ENCODE measurements around the gene OPCML. TPM values are rescaled to one million over a fixed set of nuclear protein-coding genes. Genes with fewer than 3 reads are reported as not detected.

The OPCML gene
- total and polyA plus RNA-seq, 4 donors: under 0.01 to 0.01 TPM; not detected in 2

GRCh38 chr11:132451942-132452601, 1080.2 kb downstream of the OPCML start:
- Histone ChIP-seq H3K36me3 (ENCODE audit: control insufficient read depth in 4 of 4, insufficient read depth in 3 of 4, low read depth in 1 of 4, low read length in 3 of 4) (no peaks in the 10 kb centered on the region), H3K27ac (ENCODE audit: low read depth in 1 of 2, low read length in 2 of 2) (no peak overlapping the region)
- DNase-seq (ENCODE audit: low spot score): no peak

More at GRCh38 chr11:132451942-132452601, 1080.2 kb downstream of the OPCML start:
- Histone ChIP-seq H3K4me3 (ENCODE audit: low read depth in 1 of 3, low read length in 3 of 3) (no peak overlapping the region), H3K27me3 (ENCODE audit: control insufficient read depth in 4 of 4, insufficient read depth in 4 of 4, low read length in 3 of 4) (no peaks in the 10 kb centered on the region), H3K4me1 (ENCODE audit: control insufficient read depth in 4 of 4, insufficient read depth in 4 of 4, low read length in 3 of 4) (no peaks in the 10 kb centered on the region), H3K9ac (ENCODE audit: low read depth in 1 of 2, low read length in 2 of 2) (no peak overlapping the region), H3K9me3 (ENCODE audit: control insufficient read depth in 4 of 4, low read length in 3 of 4) (no peaks in the 10 kb centered on the region)
- 75% methylated on average over 7 of the region's 7 CpGs for WGBS
- TF ChIP-seq FOXA1 (IDR thresholded peaks at IDR 0.05) (no peak), SP1 (IDR thresholded peaks at IDR 0.05) (no peak), FOXA2 (IDR thresholded peaks at IDR 0.05) (no peak), GABPA (IDR thresholded peaks at IDR 0.05 in 1 of 2, conservative IDR thresholded peaks at IDR 0.05 in 1 of 2) (no peak), RXRA (IDR thresholded peaks at IDR 0.05) (no peak), TAF1 (conservative IDR thresholded peaks at IDR 0.05) (no peak), EGR1 (IDR thresholded peaks at IDR 0.05; ENCODE audit: low read depth in 2 of 2) (no peak), CTCF (IDR thresholded peaks at IDR 0.05; ENCODE audit: low read depth, low read length, missing input control) (no peak), RAD21 (IDR thresholded peaks at IDR 0.05) (no peak), JUND (IDR thresholded peaks at IDR 0.05) (no peak), HNF4A (conservative IDR thresholded peaks at IDR 0.05) (no peak), NR2F2 (IDR thresholded peaks at IDR 0.05) (no peak), ZBTB33 (IDR thresholded peaks at IDR 0.05) (no peak), HNF4G (IDR thresholded peaks at IDR 0.05) (no peak), YY1 (IDR thresholded peaks at IDR 0.05) (no peak)
- TF ChIP-seq, protein P1, sequence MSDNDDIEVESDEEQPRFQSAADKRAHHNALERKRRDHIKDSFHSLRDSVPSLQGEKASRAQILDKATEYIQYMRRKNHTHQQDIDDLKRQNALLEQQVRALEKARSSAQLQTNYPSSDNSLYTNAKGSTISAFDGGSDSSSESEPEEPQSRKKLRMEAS (IDR thresholded peaks at IDR 0.05): no peak
- TF ChIP-seq, protein P2, sequence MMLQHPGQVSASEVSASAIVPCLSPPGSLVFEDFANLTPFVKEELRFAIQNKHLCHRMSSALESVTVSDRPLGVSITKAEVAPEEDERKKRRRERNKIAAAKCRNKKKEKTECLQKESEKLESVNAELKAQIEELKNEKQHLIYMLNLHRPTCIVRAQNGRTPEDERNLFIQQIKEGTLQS (IDR thresholded peaks at IDR 0.05): no peak
- TF ChIP-seq, protein P3, sequence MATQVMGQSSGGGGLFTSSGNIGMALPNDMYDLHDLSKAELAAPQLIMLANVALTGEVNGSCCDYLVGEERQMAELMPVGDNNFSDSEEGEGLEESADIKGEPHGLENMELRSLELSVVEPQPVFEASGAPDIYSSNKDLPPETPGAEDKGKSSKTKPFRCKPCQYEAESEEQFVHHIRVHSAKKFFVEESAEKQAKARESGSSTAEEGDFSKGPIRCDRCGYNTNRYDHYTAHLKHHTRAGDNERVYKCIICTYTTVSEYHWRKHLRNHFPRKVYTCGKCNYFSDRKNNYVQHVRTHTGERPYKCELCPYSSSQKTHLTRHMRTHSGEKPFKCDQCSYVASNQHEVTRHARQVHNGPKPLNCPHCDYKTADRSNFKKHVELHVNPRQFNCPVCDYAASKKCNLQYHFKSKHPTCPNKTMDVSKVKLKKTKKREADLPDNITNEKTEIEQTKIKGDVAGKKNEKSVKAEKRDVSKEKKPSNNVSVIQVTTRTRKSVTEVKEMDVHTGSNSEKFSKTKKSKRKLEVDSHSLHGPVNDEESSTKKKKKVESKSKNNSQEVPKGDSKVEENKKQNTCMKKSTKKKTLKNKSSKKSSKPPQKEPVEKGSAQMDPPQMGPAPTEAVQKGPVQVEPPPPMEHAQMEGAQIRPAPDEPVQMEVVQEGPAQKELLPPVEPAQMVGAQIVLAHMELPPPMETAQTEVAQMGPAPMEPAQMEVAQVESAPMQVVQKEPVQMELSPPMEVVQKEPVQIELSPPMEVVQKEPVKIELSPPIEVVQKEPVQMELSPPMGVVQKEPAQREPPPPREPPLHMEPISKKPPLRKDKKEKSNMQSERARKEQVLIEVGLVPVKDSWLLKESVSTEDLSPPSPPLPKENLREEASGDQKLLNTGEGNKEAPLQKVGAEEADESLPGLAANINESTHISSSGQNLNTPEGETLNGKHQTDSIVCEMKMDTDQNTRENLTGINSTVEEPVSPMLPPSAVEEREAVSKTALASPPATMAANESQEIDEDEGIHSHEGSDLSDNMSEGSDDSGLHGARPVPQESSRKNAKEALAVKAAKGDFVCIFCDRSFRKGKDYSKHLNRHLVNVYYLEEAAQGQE (IDR thresholded peaks at IDR 0.05): no peak
